Thymus (tissue), 11 donors: ENCODE data around the gene HSD17B8. TPM values are rescaled to one million over a fixed set of nuclear protein-coding genes. Genes with fewer than 3 reads are reported as not detected.
A peak's percentile ranks its signal among the peaks of the same experiment; 100 is the strongest.

ENCODE experiments used
- DNase-seq, 9 donors: peaks; one replicate each; pipeline ENCODE4 v3.0.0-alpha.2; 2013; ENCODE audit warnings: low spot score in 9 of 9, low read depth in 6 of 9, missing footprints in 1 of 9
- H3K27ac ChIP-seq, 2 donors: one replicate each; pipeline ENCODE4 v1.5.1; 2013; ENCODE audit warnings: control low read depth in 1 of 2, low read depth in 1 of 2, low read length in 1 of 2, mild to moderate bottlenecking in 1 of 2, moderate library complexity in 1 of 2
- H3K27me3 ChIP-seq, 2 donors: one replicate each; pipeline ENCODE4 v1.5.1; 2013; ENCODE audit warnings: low read length in 1 of 2; ENCODE audit not compliant: control insufficient read depth in 2 of 2, insufficient read depth in 1 of 2
- H3K36me3 ChIP-seq, 2 donors: one replicate each; pipeline ENCODE4 v1.5.1; 2013; ENCODE audit warnings: low read length in 1 of 2, mild to moderate bottlenecking in 1 of 2, moderate library complexity in 1 of 2; ENCODE audit not compliant: control insufficient read depth in 2 of 2, insufficient read depth in 2 of 2
- H3K4me1 ChIP-seq, 2 donors: one replicate each; pipeline ENCODE4 v1.5.1; 2013; ENCODE audit warnings: low read length in 2 of 2; ENCODE audit not compliant: control insufficient read depth in 2 of 2, insufficient read depth in 2 of 2
- H3K4me3 ChIP-seq, 2 donors: one replicate each; pipeline ENCODE4 v1.5.1; 2013; ENCODE audit warnings: low read length in 2 of 2, control low read depth in 1 of 2, mild to moderate bottlenecking in 1 of 2
- H3K9me3 ChIP-seq, 2 donors: one replicate each; pipeline ENCODE4 v1.5.1; 2013; ENCODE audit warnings: low read length in 1 of 2, mild to moderate bottlenecking in 1 of 2; ENCODE audit not compliant: control insufficient read depth in 2 of 2, insufficient read depth in 1 of 2
- WGBS: extraction: QIAGEN DNeasy Blood & Tissue Kit; methylation state at CpG from one replicate; pipeline ENCODE4 v1.1.7; 2013; 5-methylcytosine and 5-hydroxymethylcytosine counted together
- polyA plus RNA-seq: library from polyadenylated mRNA; stranded (reverse); fragments of 200-250 nt; gene quantifications from one replicate; pipeline ENCODE4 v1.2.3, GENCODE V29; 2013
- total RNA-seq: library from RNA; stranded (reverse); fragments of 120-200 nt; gene quantifications from one replicate; pipeline ENCODE4 v1.2.4, GENCODE V29; 2013
- donor health status: healthy.

The HSD17B8 gene
- total and polyA plus RNA-seq, 2 donors: 15.7 to 31.3 TPM

GRCh38 chr6:33241968-33242367 is 37.5 kb downstream of the HSD17B8 start:
- H3K36me3 ChIP-seq: no peaks in the 10 kb centered on the region
- no peaks in the 10 kb centered on the region for H3K4me1 ChIP-seq
- H3K27me3 ChIP-seq: peaks cover 2 to 33% of the 10 kb centered on the region in 2 donors
- DNase-seq: no peak
- 71% methylated on average over 3 of the region's 3 CpGs for WGBS
- H3K4me3 ChIP-seq: no peak overlapping the region
- no peaks in the 10 kb centered on the region for H3K9me3 ChIP-seq
- H3K27ac ChIP-seq: no peak overlapping the region

- WGBS: 76% methylated on average over 1 of the region's 1 CpG
- Histone ChIP-seq H3K27ac (no peak overlapping the region), H3K4me3 (no peak overlapping the region), H3K9me3 (no peaks in the 10 kb centered on the region), H3K36me3 (no peaks in the 10 kb centered on the region), H3K27me3 (peaks cover 2 to 42% of the 10 kb centered on the region in 2 donors), H3K4me1 (peaks cover 0 to 6% of the 10 kb centered on the region in 2 donors)
- no peak for DNase-seq
Observed at GRCh38 chr6:33243476-33243875, 39.0 kb downstream of the HSD17B8 start.

- Histone ChIP-seq H3K4me3 (peak overlapping the region; percentile 56 to 61), H3K27ac (peak overlapping the region; percentile 77 to 98), H3K27me3 (peaks cover 2 to 31% of the 10 kb centered on the region in 2 donors), H3K4me1 (peaks cover 9 to 24% of the 10 kb centered on the region in 2 donors), H3K9me3 (no peaks in the 10 kb centered on the region), H3K36me3 (peaks cover 13 to 16% of the 10 kb centered on the region in 2 donors)
- WGBS: 2% methylated on average over 28 of the region's 28 CpGs
- peak; percentile 81 to 97 (median 93) for DNase-seq
Observed at GRCh38 chr6:33247977-33248642, 43.7 kb downstream of the HSD17B8 start.

GRCh38 chr6:33248643-33248931 is 44.1 kb downstream of the HSD17B8 start:
- H3K36me3 ChIP-seq: peaks cover 14 to 16% of the 10 kb centered on the region in 2 donors
- no peak for DNase-seq
- H3K4me3 ChIP-seq: peak overlapping the region; percentile 56 to 61
- H3K27me3 ChIP-seq: peaks cover 2 to 29% of the 10 kb centered on the region in 2 donors
- no peaks in the 10 kb centered on the region for H3K9me3 ChIP-seq
- H3K4me1 ChIP-seq: peaks cover 9 to 24% of the 10 kb centered on the region in 2 donors
- WGBS: under 1% methylated on average over 18 of the region's 18 CpGs
- peak overlapping the region; percentile 77 to 98 for H3K27ac ChIP-seq

GRCh38 chr6:33248932-33249731 is 44.7 kb downstream of the HSD17B8 start:
- Histone ChIP-seq H3K9me3 (no peaks in the 10 kb centered on the region), H3K27me3 (peaks cover 2 to 26% of the 10 kb centered on the region in 2 donors), H3K4me3 (peak overlapping the region; percentile 56 to 61), H3K36me3 (peaks cover 15 to 16% of the 10 kb centered on the region in 2 donors), H3K27ac (peak overlapping the region; percentile 84 to 98), H3K4me1 (peaks cover 9 to 24% of the 10 kb centered on the region in 2 donors)
- WGBS: under 1% methylated on average over 58 of the region's 58 CpGs
- peak; percentile 88 to 99 (median 95) for DNase-seq

- H3K27ac ChIP-seq: peak overlapping the region; percentile 84 to 98
- no peaks in the 10 kb centered on the region for H3K9me3 ChIP-seq
- peaks cover 2 to 26% of the 10 kb centered on the region in 2 donors for H3K27me3 ChIP-seq
- H3K4me1 ChIP-seq: peaks cover 9 to 24% of the 10 kb centered on the region in 2 donors
- H3K4me3 ChIP-seq: peak overlapping the region; percentile 56 to 61
- DNase-seq: no peak
- peaks cover 16 to 19% of the 10 kb centered on the region in 2 donors for H3K36me3 ChIP-seq
- 26% methylated on average over 15 of the region's 15 CpGs for WGBS
Observed at GRCh38 chr6:33249732-33250630, 45.5 kb downstream of the HSD17B8 start.

GRCh38 chr6:33250731-33251130 is 46.3 kb downstream of the HSD17B8 start:
- 98% methylated on average over 13 of the region's 13 CpGs for WGBS
- H3K27me3 ChIP-seq: peaks cover 2 to 20% of the 10 kb centered on the region in 2 donors
- no peaks in the 10 kb centered on the region for H3K9me3 ChIP-seq
- H3K36me3 ChIP-seq: peaks cover 16 to 22% of the 10 kb centered on the region in 2 donors
- peaks cover 9 to 24% of the 10 kb centered on the region in 2 donors for H3K4me1 ChIP-seq
- H3K27ac ChIP-seq: no peak overlapping the region
- DNase-seq: no peak
- no peak overlapping the region for H3K4me3 ChIP-seq

GRCh38 chr6:33251395-33252012 is 47.0 kb downstream of the HSD17B8 start:
- Histone ChIP-seq H3K4me1 (peaks cover 9 to 24% of the 10 kb centered on the region in 2 donors), H3K36me3 (peaks cover 16 to 22% of the 10 kb centered on the region in 2 donors), H3K27me3 (peaks cover 2 to 16% of the 10 kb centered on the region in 2 donors), H3K4me3 (no peak overlapping the region), H3K9me3 (no peaks in the 10 kb centered on the region), H3K27ac (no peak overlapping the region)
- WGBS: 90% methylated on average over 6 of the region's 6 CpGs
- DNase-seq: no peak
